ENCODE results near the gene IGF1. TPM values are rescaled to one million over a fixed set of nuclear protein-coding genes. Genes with fewer than 3 reads are reported as not detected.

IGF1 gene
- total RNA-seq, 1 donor from 2014 or later: under 0.01 TPM

DNA sequence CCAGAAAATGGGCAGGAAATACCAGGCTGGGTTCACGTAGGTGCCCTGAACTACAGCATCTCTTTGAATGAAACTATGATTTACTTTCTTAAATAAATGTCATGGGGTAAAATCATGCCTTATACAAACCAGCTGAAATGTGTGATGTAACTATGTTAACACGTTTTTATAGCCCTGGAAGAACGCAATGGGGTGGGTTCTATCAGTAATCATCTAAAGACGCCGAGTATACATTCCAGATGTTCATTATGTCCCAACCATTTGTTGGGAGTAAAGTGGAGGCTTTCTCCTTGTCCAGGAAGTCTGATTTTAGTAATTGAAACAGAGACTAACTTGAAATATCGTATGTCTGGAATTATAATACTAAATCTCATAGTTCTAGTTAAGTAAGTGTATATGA, 16.2 kb upstream of the IGF1 start:
- Histone ChIP-seq H3K27me3 (ENCODE audit: control insufficient read depth, insufficient read depth, low read length) (no peaks in the 10 kb centered on the region), H3K4me3 (ENCODE audit: low read depth, low read length) (no peak overlapping the region), H3K36me3 (ENCODE audit: control insufficient read depth, insufficient read depth, low read length) (no peaks in the 10 kb centered on the region)
- no peak for TF ChIP-seq CTCF (IDR thresholded peaks at IDR 0.05; ENCODE audit: insufficient read depth, low read length, poor library complexity, severe bottlenecking)
- DNase-seq (ENCODE audit: low read depth): no peak

DNA sequence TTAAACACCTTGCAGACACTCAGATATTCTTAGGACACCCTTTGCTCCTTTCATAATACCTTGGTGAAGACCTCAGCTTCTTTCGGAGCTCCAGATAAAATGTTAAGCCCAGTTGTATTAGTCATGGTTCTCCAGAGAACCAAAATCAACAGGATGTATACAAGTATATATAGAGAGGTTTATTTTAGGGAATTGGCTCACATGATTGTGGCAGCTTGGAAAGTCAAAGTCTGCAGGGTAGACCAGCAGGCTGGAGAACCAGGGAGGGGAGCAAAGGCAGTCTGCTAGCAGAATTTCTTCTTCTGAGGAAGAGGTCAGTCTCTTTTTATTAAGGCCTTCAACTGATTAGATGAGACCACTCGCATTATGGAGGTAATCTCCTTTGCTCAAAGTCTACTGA, 6.9 kb upstream of the IGF1 start:
- H3K36me3 ChIP-seq (ENCODE audit: control insufficient read depth, insufficient read depth, low read length): no peaks in the 10 kb centered on the region
- H3K4me3 ChIP-seq (ENCODE audit: low read depth, low read length): no peak overlapping the region
- TF ChIP-seq CTCF (IDR thresholded peaks at IDR 0.05; ENCODE audit: insufficient read depth, low read length, poor library complexity, severe bottlenecking): no peak
- no peaks in the 10 kb centered on the region for H3K27me3 ChIP-seq (ENCODE audit: control insufficient read depth, insufficient read depth, low read length)
- DNase-seq (ENCODE audit: low read depth): no peak

- H3K4me3 ChIP-seq (ENCODE audit: low read depth, low read length): no peak overlapping the region
- no peak for DNase-seq (ENCODE audit: low read depth)
- no peak for TF ChIP-seq CTCF (IDR thresholded peaks at IDR 0.05; ENCODE audit: insufficient read depth, low read length, poor library complexity, severe bottlenecking)
- H3K27me3 ChIP-seq (ENCODE audit: control insufficient read depth, insufficient read depth, low read length): no peaks in the 10 kb centered on the region
- H3K36me3 ChIP-seq (ENCODE audit: control insufficient read depth, insufficient read depth, low read length): no peaks in the 10 kb centered on the region
Measured at GRCh38 chr12:102486153-102486552, 5.8 kb upstream of the IGF1 start.

DNA sequence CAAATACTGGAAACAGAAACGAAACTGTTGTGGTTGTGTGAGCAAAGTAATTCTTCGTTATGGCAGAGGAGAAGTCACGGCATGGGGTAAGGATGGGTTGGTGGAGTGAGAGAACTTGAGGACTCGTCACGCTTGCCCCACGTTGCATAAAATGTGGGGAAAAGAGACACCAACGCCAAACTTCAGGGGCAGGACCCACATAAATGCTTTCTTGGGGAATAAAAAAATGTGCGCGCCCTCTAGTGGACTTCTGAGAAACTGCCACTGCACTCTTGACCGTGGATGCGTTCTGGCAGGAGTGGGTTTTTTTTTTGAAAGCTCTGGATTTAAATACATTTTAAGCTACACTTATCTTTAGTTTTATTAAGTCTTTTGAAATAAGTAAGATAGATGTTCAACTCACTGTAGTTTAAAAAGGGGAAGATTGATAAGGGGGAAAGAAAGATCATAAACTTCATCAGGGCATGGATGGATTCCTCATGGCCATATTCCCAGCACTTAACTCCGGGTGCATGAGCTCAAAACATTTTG, 4.1 kb upstream of the IGF1 start:
- H3K4me3 ChIP-seq (ENCODE audit: low read depth, low read length): no peak overlapping the region
- no peak for DNase-seq (ENCODE audit: low read depth)
- no peaks in the 10 kb centered on the region for H3K27me3 ChIP-seq (ENCODE audit: control insufficient read depth, insufficient read depth, low read length)
- peak; percentile 87 for TF ChIP-seq CTCF (IDR thresholded peaks at IDR 0.05; ENCODE audit: insufficient read depth, low read length, poor library complexity, severe bottlenecking)
- no peaks in the 10 kb centered on the region for H3K36me3 ChIP-seq (ENCODE audit: control insufficient read depth, insufficient read depth, low read length)

DNA sequence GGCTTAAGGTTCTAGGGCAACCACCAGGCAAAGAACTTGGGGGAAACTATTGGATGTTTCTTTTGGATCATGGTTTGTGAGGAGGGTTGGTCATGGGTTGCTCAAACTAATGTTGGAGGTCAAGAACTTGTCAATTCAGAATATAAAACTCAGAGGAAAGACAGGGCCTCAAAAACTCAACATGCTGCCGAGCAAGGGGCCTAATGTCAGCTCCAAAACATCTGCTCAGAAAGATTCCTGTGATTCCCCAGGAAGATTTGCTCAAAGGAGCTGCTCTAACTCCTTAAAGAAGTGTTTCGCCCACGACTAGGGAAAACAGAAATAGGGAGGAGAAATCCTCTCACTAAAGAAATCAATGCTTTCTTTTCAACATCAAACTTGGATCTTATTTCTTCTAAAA, 3.7 kb upstream of the IGF1 start:
- no peak for DNase-seq (ENCODE audit: low read depth)
- H3K4me3 ChIP-seq (ENCODE audit: low read depth, low read length): no peak overlapping the region
- TF ChIP-seq CTCF (IDR thresholded peaks at IDR 0.05; ENCODE audit: insufficient read depth, low read length, poor library complexity, severe bottlenecking): no peak
- no peaks in the 10 kb centered on the region for H3K36me3 ChIP-seq (ENCODE audit: control insufficient read depth, insufficient read depth, low read length)
- H3K27me3 ChIP-seq (ENCODE audit: control insufficient read depth, insufficient read depth, low read length): no peaks in the 10 kb centered on the region

DNA sequence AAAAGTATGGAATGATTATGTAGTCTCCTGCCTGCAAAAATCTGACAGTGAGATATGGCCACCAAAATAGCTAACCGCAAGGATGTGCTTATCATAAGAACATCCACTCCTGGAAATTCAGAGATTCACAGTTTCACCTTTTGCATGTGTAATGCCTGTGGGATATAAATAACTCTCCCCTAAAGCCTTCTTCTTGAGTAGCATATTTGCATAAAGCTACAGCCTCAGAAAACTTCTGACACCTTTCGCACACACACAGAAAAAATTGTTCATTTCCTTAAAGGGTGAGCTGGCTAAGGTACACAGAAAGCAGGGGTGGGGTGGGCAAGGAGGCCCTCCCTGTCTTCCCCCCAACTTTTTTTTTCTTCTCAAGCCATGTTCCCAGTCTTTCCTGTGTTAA, 3.1 kb upstream of the IGF1 start:
- DNase-seq (ENCODE audit: low read depth): no peak
- Histone ChIP-seq H3K4me3 (ENCODE audit: low read depth, low read length) (no peak overlapping the region), H3K27me3 (ENCODE audit: control insufficient read depth, insufficient read depth, low read length) (no peaks in the 10 kb centered on the region), H3K36me3 (ENCODE audit: control insufficient read depth, insufficient read depth, low read length) (no peaks in the 10 kb centered on the region)
- no peak for TF ChIP-seq CTCF (IDR thresholded peaks at IDR 0.05; ENCODE audit: insufficient read depth, low read length, poor library complexity, severe bottlenecking)

Data from kidney epithelial cell (primary cell).